ENCODE measurements around the gene GGA2.

Gene GGA2

DNA sequence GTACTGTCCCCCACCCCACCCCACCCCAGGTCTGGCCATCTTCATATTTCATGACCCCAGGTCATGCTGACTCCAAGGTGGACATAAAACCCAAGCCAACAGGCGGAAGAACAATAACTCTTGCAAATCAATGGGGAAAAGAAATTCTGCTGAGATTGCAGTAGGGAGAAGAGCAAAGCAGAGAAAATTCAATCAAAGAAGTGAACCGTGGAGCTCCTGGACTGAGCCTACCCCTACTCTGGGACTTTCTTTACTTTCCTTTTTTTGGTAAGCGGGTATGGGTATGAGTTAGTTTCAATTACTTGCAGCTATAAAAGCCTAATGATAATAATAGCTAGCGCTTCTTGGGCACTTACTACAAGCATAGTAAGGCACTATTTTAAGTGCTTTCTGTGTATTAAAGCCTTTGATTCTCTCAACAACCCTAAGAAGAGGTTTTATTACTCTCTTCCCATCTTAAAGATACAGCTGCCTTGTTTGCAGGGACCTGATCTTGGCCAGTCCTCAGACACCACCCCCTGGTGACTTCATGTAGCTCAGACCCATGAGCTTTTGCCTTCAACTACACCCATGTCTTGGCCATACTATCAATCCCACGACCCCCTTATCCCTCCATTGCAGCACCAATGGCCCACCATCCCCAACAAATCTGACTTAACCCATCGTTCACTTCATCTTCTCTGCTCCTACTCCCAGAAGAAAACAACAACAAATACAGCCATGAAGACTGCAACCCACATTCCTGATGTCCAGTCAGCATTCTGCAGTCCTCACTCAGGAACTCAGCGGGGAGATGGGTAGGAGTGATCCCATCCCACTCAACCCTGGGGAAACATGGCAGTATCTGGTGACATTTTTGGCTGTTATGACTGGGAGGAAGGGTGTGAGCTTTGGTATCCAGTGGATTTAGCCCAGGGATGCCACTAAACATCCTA, 4.4 kb downstream of the GGA2 start:
- TF ChIP-seq RAD21 (IDR thresholded peaks at IDR 0.05; ENCODE audit: low read depth) = peak; percentile 26; the same call in 1 of the 2 replicates
- TF ChIP-seq, protein P1, sequence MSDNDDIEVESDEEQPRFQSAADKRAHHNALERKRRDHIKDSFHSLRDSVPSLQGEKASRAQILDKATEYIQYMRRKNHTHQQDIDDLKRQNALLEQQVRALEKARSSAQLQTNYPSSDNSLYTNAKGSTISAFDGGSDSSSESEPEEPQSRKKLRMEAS (IDR thresholded peaks at IDR 0.05) = no peak

DNA sequence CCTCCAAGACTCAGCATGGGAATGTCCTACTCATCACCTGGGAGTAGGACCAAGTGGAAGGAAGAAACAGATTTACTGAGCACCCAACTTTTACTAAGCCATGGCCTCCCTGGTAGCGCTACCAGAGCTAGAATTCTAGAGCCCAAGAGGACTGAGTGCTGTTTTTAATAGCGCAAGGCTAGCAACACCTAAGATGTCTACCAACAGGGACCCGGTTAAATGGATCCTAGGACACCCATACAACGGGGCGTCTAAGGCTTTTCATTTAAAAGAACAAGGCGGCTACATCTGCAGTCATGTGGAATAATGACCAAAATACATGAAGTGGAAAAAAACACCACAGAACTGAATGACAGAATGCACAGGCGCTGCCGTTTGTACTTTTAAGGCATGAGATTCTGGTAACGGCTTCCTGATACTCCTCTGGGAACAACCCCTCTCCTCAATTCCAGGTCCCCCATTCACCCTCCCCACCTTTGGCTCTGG, 5.1 kb downstream of the GGA2 start:
- TF ChIP-seq NFIC (IDR thresholded peaks at IDR 0.05) (no peak), CREB1 (IDR thresholded peaks at IDR 0.05; ENCODE audit: low read depth) (no peak), TAF1 (IDR thresholded peaks at IDR 0.05; ENCODE audit: low read depth) (no peak), EP300 (IDR thresholded peaks at IDR 0.05; ENCODE audit: borderline replicate concordance) (no peak), YY1 (IDR thresholded peaks at IDR 0.05; ENCODE audit: low read depth) (no peak), TEAD4 (IDR thresholded peaks at IDR 0.05) (no peak), CEBPB (IDR thresholded peaks at IDR 0.05) (no peak)
- TF ChIP-seq, protein P2, sequence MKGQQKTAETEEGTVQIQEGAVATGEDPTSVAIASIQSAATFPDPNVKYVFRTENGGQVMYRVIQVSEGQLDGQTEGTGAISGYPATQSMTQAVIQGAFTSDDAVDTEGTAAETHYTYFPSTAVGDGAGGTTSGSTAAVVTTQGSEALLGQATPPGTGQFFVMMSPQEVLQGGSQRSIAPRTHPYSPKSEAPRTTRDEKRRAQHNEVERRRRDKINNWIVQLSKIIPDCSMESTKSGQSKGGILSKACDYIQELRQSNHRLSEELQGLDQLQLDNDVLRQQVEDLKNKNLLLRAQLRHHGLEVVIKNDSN (IDR thresholded peaks at IDR 0.05) = no peak

DNA sequence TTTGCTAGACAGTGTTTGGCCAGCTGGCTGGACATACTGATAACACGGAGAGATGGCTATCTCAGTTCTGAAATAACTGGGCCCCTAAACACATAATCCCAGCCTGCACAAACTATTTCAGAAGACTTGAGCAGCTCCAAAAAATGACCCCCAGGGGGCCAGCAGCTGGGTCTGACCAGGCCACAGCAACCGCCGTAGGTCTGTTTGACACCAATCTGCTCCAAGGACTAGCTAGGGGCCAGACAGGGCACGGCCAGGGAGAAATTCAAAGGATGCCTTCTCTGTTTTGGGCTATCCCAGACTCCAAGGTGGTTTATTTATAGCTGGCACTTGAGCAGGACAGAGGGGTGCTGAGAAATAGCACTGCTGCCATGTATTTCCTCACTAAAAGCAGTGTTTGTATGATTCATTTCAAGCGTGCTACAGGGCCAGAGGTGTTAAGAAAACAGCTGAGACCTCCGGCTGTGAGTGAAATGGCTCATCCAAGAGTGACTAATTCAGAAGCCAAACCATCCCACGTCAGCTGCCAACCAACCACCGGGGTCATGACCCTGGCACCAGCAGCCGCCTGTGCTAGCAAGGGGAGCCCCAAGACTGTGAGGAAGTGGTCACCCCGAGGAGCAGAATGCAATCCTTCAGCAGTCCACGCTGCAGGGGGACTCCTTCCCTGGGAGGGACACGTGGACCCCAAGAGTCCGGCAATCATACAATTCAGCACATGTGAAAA, 5.7 kb downstream of the GGA2 start:
- TF ChIP-seq TCF12 (IDR thresholded peaks at IDR 0.05; ENCODE audit: low read depth) (peak; percentile 59; the same call in 1 of the 2 replicates), ZBTB7A (IDR thresholded peaks at IDR 0.05; ENCODE audit: low read depth) (no peak), TAF1 (IDR thresholded peaks at IDR 0.05; ENCODE audit: low read depth) (no peak), EP300 (IDR thresholded peaks at IDR 0.05; ENCODE audit: borderline replicate concordance) (peak; percentile 11; the same call in 1 of the 2 replicates), CEBPB (IDR thresholded peaks at IDR 0.05) (peak; percentile 29; the same call in 1 of the 2 replicates), TEAD4 (IDR thresholded peaks at IDR 0.05) (peak; percentile 65; the same call in 1 of the 2 replicates), NFIC (IDR thresholded peaks at IDR 0.05) (peak; percentile 78), FOXM1 (IDR thresholded peaks at IDR 0.05; ENCODE audit: borderline replicate concordance, low read depth) (no peak), CREB1 (IDR thresholded peaks at IDR 0.05; ENCODE audit: low read depth) (no peak), RAD21 (IDR thresholded peaks at IDR 0.05; ENCODE audit: low read depth) (no peak), EGR1 (IDR thresholded peaks at IDR 0.05) (no peak), YY1 (IDR thresholded peaks at IDR 0.05; ENCODE audit: low read depth) (no peak)
- TF ChIP-seq, protein P2 (IDR thresholded peaks at IDR 0.05) = no peak
- TF ChIP-seq, protein P3, sequence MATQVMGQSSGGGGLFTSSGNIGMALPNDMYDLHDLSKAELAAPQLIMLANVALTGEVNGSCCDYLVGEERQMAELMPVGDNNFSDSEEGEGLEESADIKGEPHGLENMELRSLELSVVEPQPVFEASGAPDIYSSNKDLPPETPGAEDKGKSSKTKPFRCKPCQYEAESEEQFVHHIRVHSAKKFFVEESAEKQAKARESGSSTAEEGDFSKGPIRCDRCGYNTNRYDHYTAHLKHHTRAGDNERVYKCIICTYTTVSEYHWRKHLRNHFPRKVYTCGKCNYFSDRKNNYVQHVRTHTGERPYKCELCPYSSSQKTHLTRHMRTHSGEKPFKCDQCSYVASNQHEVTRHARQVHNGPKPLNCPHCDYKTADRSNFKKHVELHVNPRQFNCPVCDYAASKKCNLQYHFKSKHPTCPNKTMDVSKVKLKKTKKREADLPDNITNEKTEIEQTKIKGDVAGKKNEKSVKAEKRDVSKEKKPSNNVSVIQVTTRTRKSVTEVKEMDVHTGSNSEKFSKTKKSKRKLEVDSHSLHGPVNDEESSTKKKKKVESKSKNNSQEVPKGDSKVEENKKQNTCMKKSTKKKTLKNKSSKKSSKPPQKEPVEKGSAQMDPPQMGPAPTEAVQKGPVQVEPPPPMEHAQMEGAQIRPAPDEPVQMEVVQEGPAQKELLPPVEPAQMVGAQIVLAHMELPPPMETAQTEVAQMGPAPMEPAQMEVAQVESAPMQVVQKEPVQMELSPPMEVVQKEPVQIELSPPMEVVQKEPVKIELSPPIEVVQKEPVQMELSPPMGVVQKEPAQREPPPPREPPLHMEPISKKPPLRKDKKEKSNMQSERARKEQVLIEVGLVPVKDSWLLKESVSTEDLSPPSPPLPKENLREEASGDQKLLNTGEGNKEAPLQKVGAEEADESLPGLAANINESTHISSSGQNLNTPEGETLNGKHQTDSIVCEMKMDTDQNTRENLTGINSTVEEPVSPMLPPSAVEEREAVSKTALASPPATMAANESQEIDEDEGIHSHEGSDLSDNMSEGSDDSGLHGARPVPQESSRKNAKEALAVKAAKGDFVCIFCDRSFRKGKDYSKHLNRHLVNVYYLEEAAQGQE (IDR thresholded peaks at IDR 0.05; ENCODE audit: low read depth) = no peak
- TF ChIP-seq, protein P1 (IDR thresholded peaks at IDR 0.05) = peak; percentile 69

DNA sequence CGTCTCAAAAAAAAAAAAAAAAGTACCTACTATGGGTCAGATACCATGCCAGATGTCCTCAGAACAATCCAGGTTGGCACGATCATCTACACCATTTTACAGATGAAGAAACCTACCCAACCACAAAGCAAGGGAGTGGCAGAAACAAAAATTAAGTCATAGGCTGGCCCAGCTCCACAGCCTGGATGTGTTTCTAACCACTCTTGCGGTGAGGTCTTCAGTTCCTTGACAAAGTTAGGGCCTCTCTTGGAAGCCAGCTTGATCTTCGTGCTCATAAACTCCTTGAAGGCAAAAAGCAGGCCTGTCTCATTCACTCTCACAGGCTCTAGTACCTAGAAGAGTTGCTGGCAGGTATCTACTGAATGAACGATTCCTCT, 6.2 kb downstream of the GGA2 start:
- TF ChIP-seq, protein P1 (IDR thresholded peaks at IDR 0.05) = no peak
- TF ChIP-seq EP300 (IDR thresholded peaks at IDR 0.05; ENCODE audit: borderline replicate concordance) (no peak), NFIC (IDR thresholded peaks at IDR 0.05) (no peak), EGR1 (IDR thresholded peaks at IDR 0.05) (no peak), RAD21 (IDR thresholded peaks at IDR 0.05; ENCODE audit: low read depth) (no peak), FOXM1 (IDR thresholded peaks at IDR 0.05; ENCODE audit: borderline replicate concordance, low read depth) (no peak), TCF12 (IDR thresholded peaks at IDR 0.05; ENCODE audit: low read depth) (no peak), ZBTB7A (IDR thresholded peaks at IDR 0.05; ENCODE audit: low read depth) (no peak), TEAD4 (IDR thresholded peaks at IDR 0.05) (no peak), CREB1 (IDR thresholded peaks at IDR 0.05; ENCODE audit: low read depth) (no peak), TAF1 (IDR thresholded peaks at IDR 0.05; ENCODE audit: low read depth) (no peak), CEBPB (IDR thresholded peaks at IDR 0.05) (no peak), YY1 (IDR thresholded peaks at IDR 0.05; ENCODE audit: low read depth) (no peak)
- TF ChIP-seq, protein P2 (IDR thresholded peaks at IDR 0.05) = no peak
- TF ChIP-seq, protein P3 (IDR thresholded peaks at IDR 0.05; ENCODE audit: low read depth) = no peak
